Anterior cingulate cortex (tissue), 58 donors: ENCODE measurements around the gene PLCB4.
A peak's percentile ranks its signal among the peaks of the same experiment; 100 is the strongest.

Experiments used
- DNase-seq, 58 donors: peaks; one replicate each; lab custom pipeline; 2025; lab: John Stamatoyannopoulos, UW

The PLCB4 gene

DNA sequence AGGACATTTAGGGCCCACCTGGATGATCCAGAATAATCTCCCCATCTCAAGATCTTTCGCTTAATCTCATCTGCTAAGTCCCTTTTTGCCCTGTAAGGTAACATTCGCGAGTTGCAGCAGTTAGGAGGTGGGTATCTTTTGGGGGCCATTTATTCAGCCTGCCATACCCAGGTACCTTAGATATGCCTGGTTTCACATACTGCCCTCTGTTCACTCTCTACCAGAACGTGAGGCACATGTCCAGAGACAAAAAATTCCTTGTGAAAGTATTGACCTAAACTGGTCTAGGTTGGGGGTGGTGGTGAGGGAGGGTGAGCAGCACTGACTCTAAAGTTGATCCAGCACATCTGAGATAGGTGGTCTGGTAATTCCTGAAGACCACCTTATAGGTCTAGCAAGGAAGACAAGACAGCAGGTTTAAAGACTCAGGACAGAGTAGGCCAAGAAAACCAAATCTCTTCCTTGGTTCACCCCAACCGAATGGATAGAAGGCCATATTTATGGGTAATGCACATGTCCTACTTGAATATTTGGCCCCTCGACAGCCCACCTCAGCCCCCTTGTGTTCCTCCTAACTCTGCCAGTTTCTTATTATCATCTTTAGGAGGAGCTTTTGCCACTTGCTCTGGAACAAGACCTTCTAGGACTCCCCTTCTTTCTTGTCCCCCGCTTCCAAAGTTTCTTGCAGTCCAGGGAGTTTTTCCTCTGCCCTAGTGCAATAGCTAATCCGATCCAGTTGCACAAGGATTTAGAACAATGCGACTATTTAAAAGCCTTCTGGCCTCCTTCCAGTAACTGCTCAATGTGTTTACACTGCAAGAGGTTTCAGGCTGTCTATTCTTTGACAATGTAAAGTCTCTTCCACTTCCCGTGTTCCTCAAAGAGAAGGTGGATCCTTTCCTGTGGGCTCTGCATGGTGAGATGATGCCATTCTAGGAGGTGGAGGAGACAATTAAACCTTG, 232.5 kb downstream of the PLCB4 start:
- peak in 10 of 58 donors; percentile 1 to 54 (median 7) for DNase-seq

DNA sequence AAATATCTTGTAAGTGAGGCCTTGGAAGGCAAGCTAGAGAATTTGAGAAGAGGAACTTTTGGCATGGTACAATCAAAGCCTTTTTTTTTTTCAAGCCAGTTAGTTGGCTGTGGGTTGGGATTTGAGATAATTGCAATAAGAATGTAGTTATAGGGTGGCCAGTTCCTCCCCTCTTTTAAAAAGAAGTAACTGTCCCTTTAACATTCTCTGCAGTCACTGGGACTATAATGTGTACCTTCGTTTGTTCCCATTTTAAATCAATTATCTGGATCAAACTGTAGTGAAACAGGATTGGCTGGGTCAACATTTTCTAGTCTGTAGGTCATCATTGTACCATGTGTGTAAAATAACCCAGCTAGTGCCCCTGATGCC, 233.2 kb downstream of the PLCB4 start:
- DNase-seq = no peak

DNA sequence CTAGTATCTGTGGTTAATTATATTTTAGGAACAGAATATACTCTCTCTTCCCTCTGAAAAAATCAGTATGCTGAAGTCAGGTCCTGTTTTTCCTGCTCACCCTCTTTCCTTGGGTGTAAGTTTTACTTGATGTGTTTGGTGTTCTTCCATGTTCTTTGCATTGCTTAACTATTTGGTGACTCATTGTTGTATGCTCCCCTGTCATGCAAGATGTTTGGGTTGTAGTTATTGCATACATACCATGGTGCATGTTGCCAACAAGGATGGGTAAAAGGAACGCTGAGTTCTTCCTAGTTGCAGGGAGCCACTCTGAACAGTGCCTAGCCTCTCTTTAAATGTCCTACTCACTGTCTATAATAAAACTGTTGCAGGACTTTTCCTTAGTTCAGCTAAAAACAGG, 237.6 kb downstream of the PLCB4 start:
- no peak for DNase-seq

GRCh38 chr20:9308056-9308455, 239.2 kb downstream of the PLCB4 start:
- no peak for DNase-seq

DNA sequence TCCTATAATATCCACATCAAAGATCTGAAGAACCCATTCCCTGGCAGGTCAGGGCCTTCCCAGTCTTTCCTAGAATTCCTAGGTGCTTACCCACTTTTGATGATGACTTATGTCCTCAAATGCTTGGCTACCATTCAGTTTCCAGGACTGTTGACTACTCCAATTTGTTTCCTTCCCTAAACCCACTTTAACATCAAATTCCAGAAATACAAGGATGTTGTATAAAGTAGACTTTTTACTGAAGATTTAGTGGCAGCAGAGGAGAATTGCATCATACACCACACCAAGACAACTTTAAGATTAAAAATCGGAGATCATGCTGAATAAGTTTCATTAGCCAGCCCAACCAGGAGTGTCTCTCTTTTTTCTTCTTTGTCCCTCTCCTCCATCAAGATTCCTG, 242.2 kb downstream of the PLCB4 start:
- no peak for DNase-seq

DNA sequence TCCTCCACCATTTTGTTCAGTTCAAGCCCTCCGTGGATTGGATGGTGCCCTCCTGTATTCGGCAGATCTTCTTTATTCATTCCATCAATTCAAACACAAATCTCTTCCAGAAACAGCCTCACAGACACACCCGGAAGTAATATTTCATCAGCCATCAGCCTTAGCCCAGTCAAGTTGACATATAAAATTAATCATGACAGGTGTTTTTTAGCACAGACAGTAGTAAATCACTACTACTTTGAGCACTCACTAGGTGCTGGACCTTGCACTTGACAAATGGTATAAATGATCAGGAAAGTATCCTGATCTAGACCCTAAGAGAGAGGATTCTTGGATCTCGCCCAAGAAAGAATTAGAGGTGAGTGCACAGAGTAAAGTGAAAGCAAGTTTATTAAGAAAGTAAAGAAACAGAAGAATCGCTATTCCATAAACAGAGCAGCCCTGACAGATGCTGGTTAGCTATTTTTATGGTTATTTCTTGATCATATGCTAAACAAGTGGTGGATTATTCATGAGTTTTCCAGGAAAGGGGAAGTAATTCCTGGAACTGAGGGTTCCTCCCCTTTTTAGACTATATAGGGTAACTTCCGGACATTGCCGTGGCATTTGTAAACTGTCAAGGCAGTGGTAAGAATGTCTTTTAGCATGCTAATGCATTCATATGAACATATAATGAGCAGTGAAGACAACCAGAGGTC, 250.9 kb downstream of the PLCB4 start:
- DNase-seq = no peak

DNA sequence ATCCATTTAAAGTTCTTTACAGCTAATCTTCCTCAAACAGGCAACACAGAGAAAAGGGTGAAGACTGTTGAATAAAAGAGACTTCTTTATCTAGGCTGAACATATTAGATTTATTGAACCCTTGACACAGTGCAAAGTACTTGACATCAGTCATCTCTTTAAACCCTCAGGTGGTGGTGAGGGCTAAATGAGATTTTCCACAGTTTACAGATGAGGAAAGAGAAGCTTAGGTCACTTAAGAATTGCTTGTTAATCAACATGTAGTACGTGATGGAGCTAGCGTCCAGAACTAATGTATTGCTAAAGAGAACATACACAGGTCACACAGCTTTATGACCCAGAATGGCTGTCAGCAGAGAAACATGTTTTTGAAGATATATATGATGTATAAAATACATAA, 252.1 kb downstream of the PLCB4 start:
- DNase-seq = no peak

- peak in 1 of 58 donors; percentile 42 for DNase-seq
Observed at GRCh38 chr20:9322661-9323060, 253.8 kb downstream of the PLCB4 start.

DNA sequence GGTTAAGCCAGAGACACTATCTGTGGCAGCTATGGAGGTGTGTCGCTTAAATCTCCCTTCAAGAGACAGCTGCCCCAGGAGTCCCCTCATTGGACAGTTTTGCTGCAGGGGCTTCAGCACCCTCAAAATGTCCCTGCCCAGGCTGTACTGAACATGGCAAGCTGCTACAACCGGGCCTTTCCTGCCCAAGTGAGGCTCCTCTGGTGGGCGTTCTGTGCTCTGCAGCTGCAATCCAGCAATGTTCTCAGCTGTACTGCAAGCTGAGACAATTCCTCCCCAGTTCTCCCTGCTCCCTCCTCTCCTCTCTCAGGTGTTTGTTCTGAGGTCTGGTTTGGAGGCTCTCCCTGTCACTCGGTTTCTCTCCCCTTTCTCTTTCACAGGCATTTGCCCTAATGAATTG, 254.7 kb downstream of the PLCB4 start:
- DNase-seq = no peak

DNA sequence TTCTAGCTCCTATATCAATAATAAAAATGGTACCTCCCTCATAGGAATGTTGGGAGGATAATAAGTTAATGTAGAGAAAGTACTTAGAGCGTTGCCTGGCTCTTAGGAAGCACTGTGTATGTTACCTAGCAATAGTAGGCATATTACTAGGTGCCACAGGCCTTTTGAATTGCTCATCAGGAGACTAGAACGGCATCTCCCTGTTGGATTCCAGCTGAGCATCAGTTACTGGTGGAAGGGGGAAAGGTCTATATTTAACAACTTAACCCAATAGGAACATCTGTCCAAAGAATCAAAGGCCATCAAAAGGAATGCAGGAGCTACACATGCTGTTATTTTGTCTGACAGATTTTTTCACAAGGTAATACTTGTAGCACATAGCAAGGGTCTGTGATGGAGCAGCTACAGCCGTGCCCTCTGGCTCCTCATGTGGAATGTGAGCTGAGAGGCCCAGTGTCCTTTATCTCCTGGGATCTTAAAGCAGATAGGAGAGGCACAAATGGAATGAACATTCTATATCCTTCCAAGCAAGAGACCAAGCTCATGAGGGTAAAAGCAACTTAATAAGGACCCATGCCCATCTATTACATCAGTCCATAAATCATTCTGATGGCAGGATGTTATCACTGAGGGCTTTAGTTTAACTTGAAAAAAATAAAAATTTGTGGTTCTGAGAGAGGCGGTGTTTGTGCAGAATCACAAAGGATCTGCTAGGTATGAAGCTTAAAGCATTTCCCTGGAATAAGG, 260.6 kb downstream of the PLCB4 start:
- no peak for DNase-seq

GRCh38 chr20:9330151-9330550, 261.3 kb downstream of the PLCB4 start:
- no peak for DNase-seq

GRCh38 chr20:9331707-9332435, 263.0 kb downstream of the PLCB4 start:
- no peak for DNase-seq

- no peak for DNase-seq
Observed at GRCh38 chr20:9332791-9333479, 264.0 kb downstream of the PLCB4 start.

GRCh38 chr20:9334866-9335265, 266.0 kb downstream of the PLCB4 start:
- DNase-seq = no peak

GRCh38 chr20:9338101-9338500, 269.2 kb downstream of the PLCB4 start:
- DNase-seq = no peak

DNA sequence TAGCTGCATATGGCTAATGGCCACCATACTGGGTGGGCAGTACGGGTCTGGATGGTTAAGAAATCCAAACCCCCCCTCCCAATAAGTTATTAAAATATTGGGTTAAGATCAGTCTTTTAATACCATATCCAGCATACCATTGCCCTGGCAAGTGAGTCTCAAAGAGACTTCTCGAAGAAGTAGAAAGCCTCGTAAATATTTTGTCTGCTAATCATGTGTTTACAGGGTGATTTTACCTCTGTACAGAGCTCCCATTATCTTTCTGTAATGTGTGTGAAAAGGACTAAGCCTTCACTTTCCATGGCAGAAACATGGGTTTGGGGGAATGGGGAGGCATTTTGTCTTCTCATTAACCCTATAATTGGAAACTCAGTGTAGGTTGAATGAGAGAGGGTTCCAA, 270.8 kb downstream of the PLCB4 start:
- no peak for DNase-seq

- no peak for DNase-seq
Observed at GRCh38 chr20:9342651-9343050, 273.8 kb downstream of the PLCB4 start.

- no peak for DNase-seq
Observed at GRCh38 chr20:9344083-9344920, 275.4 kb downstream of the PLCB4 start.

GRCh38 chr20:9348316-9348715, 279.4 kb downstream of the PLCB4 start:
- DNase-seq = no peak
